Measurements from ENCODE around the gene KCNH2.
A peak's percentile ranks its signal among the peaks of the same experiment; 100 is the strongest.
"Not testable (repeated sequence)": the region's sequence is repeated elsewhere in the genome, so short reads cannot be mapped to it uniquely, and the experiment has no call there.

KCNH2 gene

DNA sequence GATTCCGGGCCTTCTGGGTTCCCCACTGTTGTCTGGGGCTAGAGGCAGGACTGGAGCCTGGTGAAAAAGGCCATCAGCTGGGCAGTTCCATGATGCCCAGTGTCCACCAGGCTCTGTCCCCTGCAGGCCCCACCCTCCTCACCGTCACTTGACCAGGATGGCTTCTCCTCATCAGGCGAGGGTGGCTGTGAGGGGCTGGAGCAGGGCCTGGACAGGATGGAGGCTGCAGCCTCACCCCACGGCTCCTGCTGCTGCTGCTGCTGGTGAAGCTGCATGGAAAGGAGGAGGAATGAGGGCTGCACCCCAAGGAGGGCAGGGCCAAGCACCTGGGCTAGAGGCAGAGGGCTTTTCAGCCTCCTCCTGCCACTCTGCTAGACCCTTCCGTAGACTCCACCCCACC lies 37.8 kb upstream of the KCNH2 start:
- Mint-ChIP-seq H3K27me3 (no peaks in the 10 kb centered on the region), H3K4me3 (peak overlapping the region; percentile 17), H3K4me1 (ENCODE audit: low read depth) (peaks cover 61% of the 10 kb centered on the region), H3K27ac (no peak overlapping the region), H3K9me3 (ENCODE audit: low read depth) (no peaks in the 10 kb centered on the region), H3K36me3 (no peaks in the 10 kb centered on the region)

DNA sequence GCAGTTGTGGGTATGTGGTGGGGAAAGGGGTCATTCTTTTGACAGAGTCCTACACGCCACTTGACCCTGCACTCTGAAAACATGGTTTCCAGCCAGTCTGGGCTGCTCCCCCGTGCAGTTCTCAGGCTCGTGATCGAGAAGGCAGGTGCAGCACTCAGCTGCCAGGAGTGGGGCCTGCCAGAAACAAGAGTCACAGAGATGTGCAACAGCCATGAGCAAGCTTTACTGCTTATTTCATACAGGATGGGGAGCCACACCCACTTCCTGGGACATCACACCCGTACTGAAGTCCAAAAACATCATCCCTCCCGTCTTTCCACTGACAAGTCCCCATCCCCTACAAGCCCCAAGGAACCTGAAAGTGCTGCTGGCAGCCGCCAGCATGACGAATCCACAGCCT lies 36.8 kb upstream of the KCNH2 start:
- H3K27me3 Mint-ChIP-seq, result no peaks in the 10 kb centered on the region

DNA sequence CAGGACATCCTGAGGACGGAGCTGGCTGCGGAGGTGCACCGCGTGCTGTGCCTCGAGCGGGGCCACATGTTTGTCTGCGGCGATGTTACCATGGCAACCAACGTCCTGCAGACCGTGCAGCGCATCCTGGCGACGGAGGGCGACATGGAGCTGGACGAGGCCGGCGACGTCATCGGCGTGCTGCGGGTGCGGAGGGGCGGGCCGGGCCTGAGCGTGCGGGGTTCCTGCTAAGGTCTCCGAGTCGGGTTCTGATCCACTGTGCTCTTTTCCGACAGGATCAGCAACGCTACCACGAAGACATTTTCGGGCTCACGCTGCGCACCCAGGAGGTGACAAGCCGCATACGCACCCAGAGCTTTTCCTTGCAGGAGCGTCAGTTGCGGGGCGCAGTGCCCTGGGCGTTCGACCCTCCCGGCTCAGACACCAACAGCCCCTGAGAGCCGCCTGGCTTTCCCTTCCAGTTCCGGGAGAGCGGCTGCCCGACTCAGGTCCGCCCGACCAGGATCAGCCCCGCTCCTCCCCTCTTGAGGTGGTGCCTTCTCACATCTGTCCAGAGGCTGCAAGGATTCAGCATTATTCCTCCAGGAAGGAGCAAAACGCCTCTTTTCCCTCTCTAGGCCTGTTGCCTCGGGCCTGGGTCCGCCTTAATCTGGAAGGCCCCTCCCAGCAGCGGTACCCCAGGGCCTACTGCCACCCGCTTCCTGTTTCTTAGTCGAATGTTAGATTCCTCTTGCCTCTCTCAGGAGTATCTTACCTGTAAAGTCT lies 35.8 kb upstream of the KCNH2 start:
- Mint-ChIP-seq H3K4me1 (ENCODE audit: low read depth) (peaks cover 65% of the 10 kb centered on the region), H3K36me3 (no peaks in the 10 kb centered on the region), H3K27ac (peak overlapping the region; percentile 92), H3K27me3 (no peaks in the 10 kb centered on the region), H3K9me3 (ENCODE audit: low read depth) (no peaks in the 10 kb centered on the region), H3K4me3 (peak overlapping the region; percentile 91)

More for the DNA sequence above, 36.8 kb upstream of the KCNH2 start:
- Mint-ChIP-seq H3K27ac (peak overlapping the region; percentile 92), H3K9me3 (ENCODE audit: low read depth) (no peaks in the 10 kb centered on the region), H3K36me3 (no peaks in the 10 kb centered on the region), H3K4me3 (peak overlapping the region; percentile 91), H3K4me1 (ENCODE audit: low read depth) (peaks cover 69% of the 10 kb centered on the region)

DNA sequence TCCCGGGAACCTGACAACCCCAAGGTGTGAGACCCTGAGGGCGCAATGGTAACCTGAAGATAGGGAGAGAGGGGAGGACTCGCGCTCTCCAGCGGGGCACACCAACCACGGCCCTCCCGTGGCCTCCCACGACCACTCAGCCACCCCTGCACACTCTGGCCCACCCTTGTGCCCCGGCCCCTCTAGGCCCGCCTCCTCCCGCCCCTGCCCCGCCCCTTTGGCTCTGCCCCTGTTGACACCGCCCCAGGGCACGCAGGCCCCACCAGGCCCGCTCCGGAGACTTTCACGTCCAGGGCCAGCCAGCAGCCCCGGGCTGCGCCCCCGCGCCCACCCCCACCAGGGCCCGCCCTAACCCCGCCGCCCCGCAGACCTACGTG lies 35.2 kb upstream of the KCNH2 start:
- Mint-ChIP-seq H3K4me1 (ENCODE audit: low read depth) (peaks cover 66% of the 10 kb centered on the region), H3K27ac (no peak overlapping the region), H3K27me3 (no peaks in the 10 kb centered on the region), H3K36me3 (no peaks in the 10 kb centered on the region), H3K4me3 (no peak overlapping the region), H3K9me3 (ENCODE audit: low read depth) (no peaks in the 10 kb centered on the region)

DNA sequence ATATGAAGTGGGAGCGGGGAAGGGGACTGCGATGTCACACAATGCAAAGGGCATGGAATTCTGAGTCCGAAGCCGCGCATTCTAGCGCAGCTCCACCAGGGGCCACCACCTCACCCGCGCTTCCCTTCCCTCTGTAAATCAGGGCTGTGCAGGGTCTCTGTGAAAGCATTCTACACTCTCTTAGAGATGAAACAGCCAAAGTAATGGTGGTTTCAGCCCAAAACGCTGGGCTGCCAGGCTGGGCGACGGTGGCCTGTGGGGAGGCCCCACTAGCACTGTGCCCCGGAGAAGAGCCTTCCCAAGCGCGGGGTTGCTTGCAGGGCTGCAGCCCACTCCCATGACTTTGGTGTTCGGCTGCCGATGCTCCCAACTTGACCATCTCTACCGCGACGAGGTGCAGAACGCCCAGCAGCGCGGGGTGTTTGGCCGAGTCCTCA lies 34.8 kb upstream of the KCNH2 start:
- peak overlapping the region; percentile 84 for H3K27ac Mint-ChIP-seq
- H3K4me1 Mint-ChIP-seq (ENCODE audit: low read depth), result peaks cover 67% of the 10 kb centered on the region
- no peaks in the 10 kb centered on the region for H3K27me3 Mint-ChIP-seq
- no peaks in the 10 kb centered on the region for H3K36me3 Mint-ChIP-seq
- peak overlapping the region; percentile 63 for H3K4me3 Mint-ChIP-seq
- H3K9me3 Mint-ChIP-seq (ENCODE audit: low read depth), result no peaks in the 10 kb centered on the region

DNA sequence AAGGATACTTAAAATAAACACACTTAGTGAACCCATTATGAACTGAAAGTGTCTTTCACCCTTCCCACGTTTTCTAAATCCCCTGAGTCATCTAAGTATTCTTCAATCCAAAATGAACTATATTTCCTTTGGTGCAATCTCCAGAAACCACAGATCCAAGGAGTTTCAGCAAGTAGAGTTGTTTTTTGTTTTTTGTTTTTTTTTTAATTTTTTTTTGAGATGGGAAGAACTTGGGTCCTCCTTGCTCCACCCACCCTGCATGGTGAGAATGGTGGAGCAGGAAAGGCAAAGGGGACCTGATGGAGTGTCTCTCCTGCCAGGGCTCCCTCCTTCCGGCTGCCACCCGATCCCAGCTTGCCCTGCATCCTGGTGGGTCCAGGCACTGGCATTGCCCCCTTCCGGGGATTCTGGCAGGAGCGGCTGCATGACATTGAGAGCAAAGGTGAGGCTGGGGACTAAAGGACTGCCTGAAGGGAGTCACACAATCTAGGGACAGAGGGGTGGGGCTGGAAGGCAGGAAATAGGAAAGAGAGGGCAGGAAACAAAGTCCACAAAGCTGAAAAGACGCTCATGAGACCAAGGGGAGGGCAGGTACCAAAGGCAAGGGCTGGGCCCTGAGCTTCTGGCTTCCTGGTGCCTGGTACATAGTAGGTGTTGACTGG lies 34.0 kb upstream of the KCNH2 start:
- Mint-ChIP-seq H3K27ac (peak overlapping the region; percentile 84), H3K4me1 (ENCODE audit: low read depth) (peaks cover 68% of the 10 kb centered on the region), H3K36me3 (no peaks in the 10 kb centered on the region), H3K4me3 (peak overlapping the region; percentile 63), H3K27me3 (no peaks in the 10 kb centered on the region), H3K9me3 (ENCODE audit: low read depth) (no peaks in the 10 kb centered on the region)

DNA sequence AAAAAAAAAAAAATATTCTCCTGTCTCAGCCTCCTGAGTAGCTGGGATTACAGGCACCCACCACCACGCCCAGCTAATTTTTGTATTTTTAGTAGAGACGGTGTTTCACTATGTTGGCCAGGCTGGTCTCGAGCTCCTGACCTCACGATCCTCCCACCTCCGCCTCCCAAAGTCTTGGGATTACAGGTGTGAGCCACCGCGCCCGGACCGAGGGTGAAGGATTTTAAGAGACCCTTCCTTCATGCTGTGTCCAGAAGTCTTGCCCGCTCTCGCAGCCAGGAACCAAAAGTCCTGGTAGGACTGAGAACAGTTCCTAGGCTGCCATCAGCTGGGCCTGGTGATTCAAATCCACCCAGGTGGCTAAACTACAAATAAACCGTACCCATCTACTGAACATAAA lies 33.5 kb upstream of the KCNH2 start:
- not testable (repeated sequence) for H3K36me3 Mint-ChIP-seq; H3K9me3 Mint-ChIP-seq (ENCODE audit: low read depth); H3K27me3 Mint-ChIP-seq
- Mint-ChIP-seq H3K4me3 (peak overlapping the region; percentile 33), H3K27ac (peak overlapping the region; percentile 83), H3K4me1 (ENCODE audit: low read depth) (peaks cover 64% of the 10 kb centered on the region)

DNA sequence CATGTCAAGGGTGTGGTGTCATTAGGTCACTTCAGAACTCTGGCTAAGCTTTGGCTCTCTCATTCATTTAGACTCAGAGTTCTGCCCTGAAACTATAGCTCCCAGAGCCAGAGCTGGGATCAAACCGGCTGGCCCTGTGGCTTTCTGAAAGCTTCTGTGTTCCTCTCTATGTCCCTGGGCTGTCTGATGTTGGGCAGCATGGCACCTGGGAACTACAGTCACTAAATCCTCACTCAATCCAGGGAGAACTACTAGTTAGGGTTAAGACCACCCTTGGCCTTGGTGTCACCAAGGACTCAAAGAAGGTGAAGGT lies 32.9 kb upstream of the KCNH2 start:
- H3K36me3 Mint-ChIP-seq, result no peaks in the 10 kb centered on the region
- peak overlapping the region; percentile 25 for H3K4me3 Mint-ChIP-seq
- H3K4me1 Mint-ChIP-seq (ENCODE audit: low read depth), result peaks cover 60% of the 10 kb centered on the region
- peak overlapping the region; percentile 82 for H3K27ac Mint-ChIP-seq
- H3K9me3 Mint-ChIP-seq (ENCODE audit: low read depth), result no peaks in the 10 kb centered on the region
- H3K27me3 Mint-ChIP-seq, result no peaks in the 10 kb centered on the region

DNA sequence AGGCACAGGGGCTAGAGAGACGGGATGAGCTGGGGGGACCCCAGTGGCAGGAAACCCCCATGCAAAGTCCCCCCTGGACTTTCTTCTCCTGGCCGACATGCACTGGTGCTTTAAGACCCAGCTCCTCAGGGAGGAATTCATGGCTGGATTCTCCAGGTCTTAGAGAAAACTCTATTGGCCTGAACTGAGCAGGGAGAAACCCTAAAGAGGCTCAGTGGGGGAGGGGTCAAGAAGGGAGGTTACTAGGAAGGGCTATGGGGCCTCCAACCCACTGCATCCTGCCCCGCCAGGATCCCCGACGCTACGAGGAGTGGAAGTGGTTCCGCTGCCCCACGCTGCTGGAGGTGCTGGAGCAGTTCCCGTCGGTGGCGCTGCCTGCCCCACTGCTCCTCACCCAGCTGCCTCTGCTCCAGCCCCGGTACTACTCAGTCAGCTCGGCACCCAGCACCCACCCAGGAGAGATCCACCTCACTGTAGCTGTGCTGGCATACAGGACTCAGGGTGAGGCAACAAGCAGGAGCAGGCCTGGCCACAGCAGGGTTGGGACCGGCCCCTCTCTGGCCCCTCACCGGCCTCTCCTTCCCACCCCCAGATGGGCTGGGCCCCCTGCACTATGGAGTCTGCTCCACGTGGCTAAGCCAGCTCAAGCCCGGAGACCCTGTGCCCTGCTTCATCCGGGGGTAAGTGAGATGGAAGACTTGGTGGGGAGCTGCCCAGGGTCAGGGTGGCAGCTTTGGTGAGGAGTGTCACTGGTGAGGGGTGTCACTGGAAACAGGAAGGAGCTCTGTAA lies 32.4 kb upstream of the KCNH2 start:
- Mint-ChIP-seq H3K9me3 (ENCODE audit: low read depth) (no peaks in the 10 kb centered on the region), H3K36me3 (no peaks in the 10 kb centered on the region), H3K4me3 (peak overlapping the region; percentile 25), H3K27ac (peak overlapping the region; percentile 82), H3K27me3 (no peaks in the 10 kb centered on the region), H3K4me1 (ENCODE audit: low read depth) (peaks cover 61% of the 10 kb centered on the region)

DNA sequence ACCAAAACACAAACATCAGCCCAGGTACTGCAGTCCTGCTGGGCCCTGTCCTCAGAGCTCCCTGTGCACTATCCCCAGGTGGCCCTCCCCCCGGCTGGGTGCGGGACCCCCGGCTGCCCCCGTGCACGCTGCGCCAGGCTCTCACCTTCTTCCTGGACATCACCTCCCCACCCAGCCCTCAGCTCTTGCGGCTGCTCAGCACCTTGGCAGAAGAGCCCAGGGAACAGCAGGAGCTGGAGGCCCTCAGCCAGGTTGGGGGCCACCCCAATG lies 31.9 kb upstream of the KCNH2 start:
- Mint-ChIP-seq H3K4me1 (ENCODE audit: low read depth) (peaks cover 55% of the 10 kb centered on the region), H3K27me3 (no peaks in the 10 kb centered on the region), H3K9me3 (ENCODE audit: low read depth) (no peaks in the 10 kb centered on the region), H3K27ac (no peak overlapping the region), H3K36me3 (no peaks in the 10 kb centered on the region), H3K4me3 (no peak overlapping the region)

DNA sequence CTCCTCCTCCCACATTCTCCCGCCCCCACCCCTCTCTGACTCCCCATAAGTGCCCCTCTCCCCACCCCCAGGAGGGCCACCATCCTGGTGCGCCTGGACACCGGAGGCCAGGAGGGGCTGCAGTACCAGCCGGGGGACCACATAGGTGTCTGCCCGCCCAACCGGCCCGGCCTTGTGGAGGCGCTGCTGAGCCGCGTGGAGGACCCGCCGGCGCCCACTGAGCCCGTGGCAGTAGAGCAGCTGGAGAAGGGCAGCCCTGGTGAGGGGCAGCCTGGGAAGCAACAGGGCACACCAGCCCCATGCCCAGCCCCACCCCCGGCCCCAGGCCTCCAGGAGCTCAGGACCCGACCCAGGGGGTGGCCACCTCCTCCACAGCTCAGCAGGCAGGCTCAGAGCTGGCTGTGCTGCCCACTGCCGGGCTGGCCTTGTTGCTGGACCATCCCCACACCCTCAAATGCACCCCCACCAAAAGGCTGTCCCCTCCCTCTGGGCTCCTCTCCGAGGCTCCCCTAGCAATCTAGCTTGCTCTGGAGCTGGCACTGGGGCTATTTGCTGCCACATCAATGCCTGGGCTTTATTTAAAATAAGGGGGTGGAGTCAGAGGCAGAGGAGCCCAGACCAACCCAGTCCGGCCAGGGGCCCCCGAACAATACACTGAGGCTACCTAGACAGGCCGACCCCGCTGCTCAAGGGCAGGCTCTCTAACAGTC lies 31.4 kb upstream of the KCNH2 start:
- peaks cover 50% of the 10 kb centered on the region for H3K4me1 Mint-ChIP-seq (ENCODE audit: low read depth)
- no peak overlapping the region for H3K4me3 Mint-ChIP-seq
- H3K9me3 Mint-ChIP-seq (ENCODE audit: low read depth), result no peaks in the 10 kb centered on the region

DNA sequence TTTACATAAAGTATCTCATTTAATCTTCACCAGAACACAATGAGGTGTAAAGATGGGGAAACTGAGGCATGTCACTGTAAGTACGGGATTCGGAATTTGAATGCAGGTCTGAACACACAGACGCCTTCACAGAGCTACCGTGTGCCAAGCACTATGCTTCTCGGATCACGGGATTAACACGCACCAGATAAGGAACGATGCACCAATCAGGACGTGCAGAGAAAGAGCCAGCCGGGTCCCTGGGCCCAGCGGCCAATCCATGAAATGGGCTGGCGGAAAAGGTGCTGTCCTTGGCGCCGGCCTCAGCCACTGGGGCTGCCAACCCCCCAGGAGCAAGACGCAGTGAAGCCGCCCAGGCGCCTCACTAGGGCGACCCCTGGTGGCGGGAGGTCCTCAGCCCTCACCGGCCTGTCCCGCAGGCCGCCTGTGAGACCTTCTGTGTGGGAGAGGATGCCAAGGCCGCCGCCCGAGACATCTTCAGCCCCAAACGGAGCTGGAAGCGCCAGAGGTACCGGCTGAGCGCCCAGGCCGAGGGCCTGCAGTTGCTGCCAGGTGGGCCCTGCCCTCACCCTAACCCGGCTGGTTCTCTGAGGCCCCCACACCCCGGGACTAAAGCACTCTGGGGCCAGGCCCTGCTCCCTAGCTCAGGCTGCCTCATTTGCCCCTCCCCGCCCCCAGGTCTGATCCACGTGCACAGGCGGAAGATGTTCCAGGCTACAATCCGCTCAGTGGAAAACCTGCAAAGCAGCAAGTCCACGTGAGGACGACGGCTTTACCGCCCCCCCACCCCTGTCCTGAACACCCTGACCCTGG lies 30.6 kb upstream of the KCNH2 start:
- Mint-ChIP-seq H3K4me1 (ENCODE audit: low read depth) (peaks cover 46% of the 10 kb centered on the region), H3K27me3 (no peaks in the 10 kb centered on the region), H3K36me3 (peaks cover 2% of the 10 kb centered on the region), H3K27ac (peak overlapping the region; percentile 87), H3K9me3 (ENCODE audit: low read depth) (no peaks in the 10 kb centered on the region), H3K4me3 (peak overlapping the region; percentile 90)

More for the DNA sequence above, 31.4 kb upstream of the KCNH2 start:
- Mint-ChIP-seq H3K27ac (no peak overlapping the region), H3K27me3 (no peaks in the 10 kb centered on the region), H3K36me3 (peaks cover under 1% of the 10 kb centered on the region)

DNA sequence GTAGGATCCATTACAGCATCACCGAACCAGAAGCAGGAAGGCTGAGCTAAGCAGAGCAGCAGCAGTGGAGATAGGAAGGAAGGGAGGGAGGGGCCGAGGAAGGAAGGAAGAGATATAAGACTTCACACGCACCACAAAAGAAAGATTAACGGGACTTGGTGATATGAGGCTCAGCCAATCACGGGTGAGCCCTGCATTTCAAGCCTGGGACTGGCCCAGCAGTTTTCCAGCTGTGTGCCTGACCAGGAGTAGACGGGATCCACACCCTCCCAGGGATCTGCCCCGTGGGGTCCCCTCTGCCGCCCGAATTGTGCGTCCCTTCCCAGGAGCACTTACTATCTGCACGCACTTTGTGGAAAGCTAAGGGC lies 30.0 kb upstream of the KCNH2 start:
- Mint-ChIP-seq H3K36me3 (peaks cover 2% of the 10 kb centered on the region), H3K4me3 (peak overlapping the region; percentile 90), H3K4me1 (ENCODE audit: low read depth) (peaks cover 46% of the 10 kb centered on the region), H3K27me3 (no peaks in the 10 kb centered on the region), H3K27ac (peak overlapping the region; percentile 87), H3K9me3 (ENCODE audit: low read depth) (no peaks in the 10 kb centered on the region)

DNA sequence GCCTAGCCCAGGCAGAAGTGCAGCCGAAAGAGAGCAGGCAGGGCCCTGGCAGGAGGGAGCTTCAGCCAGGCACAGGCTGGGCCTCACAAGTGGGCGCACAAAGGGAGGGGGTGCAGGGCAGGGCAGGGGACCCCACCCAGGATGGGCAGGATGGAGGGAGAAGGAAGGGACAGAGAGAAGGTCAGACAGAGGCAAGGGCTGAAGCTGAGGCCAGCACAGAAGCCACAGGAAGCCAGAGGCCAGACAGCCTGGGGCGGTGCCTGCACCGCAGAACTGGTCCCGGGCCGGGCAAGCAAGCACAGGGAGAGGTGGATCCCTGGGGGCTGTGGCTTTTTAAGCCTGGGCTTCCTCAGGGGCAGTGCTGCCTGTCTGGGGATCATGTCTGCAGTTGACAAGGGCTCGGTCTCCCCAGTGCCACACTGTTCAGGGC lies 29.4 kb upstream of the KCNH2 start:
- Mint-ChIP-seq H3K27ac (peak overlapping the region; percentile 87), H3K27me3 (no peaks in the 10 kb centered on the region), H3K4me1 (ENCODE audit: low read depth) (peaks cover 42% of the 10 kb centered on the region), H3K9me3 (ENCODE audit: low read depth) (no peaks in the 10 kb centered on the region), H3K4me3 (peak overlapping the region; percentile 90), H3K36me3 (peaks cover 2% of the 10 kb centered on the region)
